ENCODE data around the gene ROPN1B. TPM values are rescaled to one million over a fixed set of nuclear protein-coding genes. Genes with fewer than 3 reads are reported as not detected.
"Not testable (repeated sequence)": the region's sequence is repeated elsewhere in the genome, so short reads cannot be mapped to it uniquely, and the experiment has no call there.

The ROPN1B gene
- total RNA-seq, 1 donor from 2014 or later = not detected

DNA sequence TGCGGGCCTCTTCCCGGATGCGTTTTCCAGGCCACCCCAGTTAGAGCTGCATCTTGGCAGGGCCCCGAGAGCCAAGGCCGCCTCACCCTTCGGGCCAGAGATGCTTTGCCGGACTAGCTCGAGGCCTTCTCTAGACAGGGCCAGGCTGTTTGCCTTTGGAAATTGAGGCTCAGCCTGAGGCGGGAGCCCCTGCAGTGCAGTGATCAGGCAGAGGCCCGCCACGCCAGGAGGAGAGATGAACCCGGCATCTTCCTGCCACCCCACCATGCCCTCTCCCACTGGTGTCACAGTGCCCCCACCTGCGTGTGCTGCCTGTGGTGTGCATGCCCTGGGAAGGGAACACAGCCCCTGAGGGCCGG is 8.9 kb upstream of the ROPN1B start:
- Mint-ChIP-seq H3K36me3 (ENCODE audit: unreplicated experiment) (no peaks in the 10 kb centered on the region), H3K27me3 (ENCODE audit: unreplicated experiment) (peaks cover 20% of the 10 kb centered on the region), H3K4me3 (ENCODE audit: unreplicated experiment) (no peak overlapping the region), H3K4me1 (ENCODE audit: unreplicated experiment) (no peaks in the 10 kb centered on the region), H3K27ac (ENCODE audit: unreplicated experiment) (no peak overlapping the region), H3K9me3 (ENCODE audit: unreplicated experiment) (no peaks in the 10 kb centered on the region)
- no peak for DNase-seq (ENCODE audit: extremely low spot score, unreplicated experiment)
- TF ChIP-seq, protein P1, sequence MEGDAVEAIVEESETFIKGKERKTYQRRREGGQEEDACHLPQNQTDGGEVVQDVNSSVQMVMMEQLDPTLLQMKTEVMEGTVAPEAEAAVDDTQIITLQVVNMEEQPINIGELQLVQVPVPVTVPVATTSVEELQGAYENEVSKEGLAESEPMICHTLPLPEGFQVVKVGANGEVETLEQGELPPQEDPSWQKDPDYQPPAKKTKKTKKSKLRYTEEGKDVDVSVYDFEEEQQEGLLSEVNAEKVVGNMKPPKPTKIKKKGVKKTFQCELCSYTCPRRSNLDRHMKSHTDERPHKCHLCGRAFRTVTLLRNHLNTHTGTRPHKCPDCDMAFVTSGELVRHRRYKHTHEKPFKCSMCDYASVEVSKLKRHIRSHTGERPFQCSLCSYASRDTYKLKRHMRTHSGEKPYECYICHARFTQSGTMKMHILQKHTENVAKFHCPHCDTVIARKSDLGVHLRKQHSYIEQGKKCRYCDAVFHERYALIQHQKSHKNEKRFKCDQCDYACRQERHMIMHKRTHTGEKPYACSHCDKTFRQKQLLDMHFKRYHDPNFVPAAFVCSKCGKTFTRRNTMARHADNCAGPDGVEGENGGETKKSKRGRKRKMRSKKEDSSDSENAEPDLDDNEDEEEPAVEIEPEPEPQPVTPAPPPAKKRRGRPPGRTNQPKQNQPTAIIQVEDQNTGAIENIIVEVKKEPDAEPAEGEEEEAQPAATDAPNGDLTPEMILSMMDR (IDR thresholded peaks at IDR 0.05) = no peak

DNA sequence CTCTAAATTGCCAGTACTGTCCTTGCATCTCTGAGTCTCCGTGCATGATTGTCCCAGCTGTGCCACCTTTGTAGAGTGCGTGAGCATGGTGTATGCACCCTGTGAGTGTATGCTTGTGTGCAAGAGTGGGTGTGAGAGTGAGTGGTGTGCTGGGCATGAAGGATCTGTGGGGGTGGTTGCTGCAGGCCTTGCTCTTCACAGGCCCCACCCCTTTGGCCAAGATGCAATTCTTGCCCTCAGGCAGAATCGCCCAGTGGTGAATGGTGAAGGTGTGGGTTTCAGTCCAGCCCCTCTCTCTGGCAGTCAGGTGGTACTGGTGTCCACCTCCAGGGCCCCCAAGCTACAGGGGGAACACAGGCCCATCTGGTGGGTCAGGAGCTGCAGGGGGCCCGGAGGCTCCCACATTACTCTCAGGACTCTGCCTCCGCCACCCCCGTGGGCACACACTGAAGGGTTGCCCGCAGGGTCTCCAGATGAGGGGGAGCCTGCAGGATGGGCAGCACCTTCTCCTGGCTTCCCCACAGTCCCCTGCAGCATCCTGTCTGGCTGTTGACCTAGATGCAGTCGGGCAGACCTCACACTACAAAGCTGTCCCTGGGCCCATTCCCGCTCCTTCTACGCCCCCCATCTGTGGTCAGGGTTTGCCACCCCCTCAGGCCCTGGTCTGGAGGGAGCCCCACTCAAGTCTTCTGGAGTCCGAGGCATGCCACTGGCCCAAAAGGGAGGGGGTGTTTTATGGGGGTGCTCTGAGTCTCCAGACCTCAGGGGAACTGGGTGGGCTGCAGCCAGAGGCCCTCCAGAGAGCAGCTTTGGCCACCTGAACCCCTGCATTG is 8.3 kb upstream of the ROPN1B start:
- no peaks in the 10 kb centered on the region for H3K36me3 Mint-ChIP-seq (ENCODE audit: unreplicated experiment)
- peaks cover 13% of the 10 kb centered on the region for H3K27me3 Mint-ChIP-seq (ENCODE audit: unreplicated experiment)
- H3K27ac Mint-ChIP-seq (ENCODE audit: unreplicated experiment) = no peak overlapping the region
- H3K4me3 Mint-ChIP-seq (ENCODE audit: unreplicated experiment) = no peak overlapping the region
- TF ChIP-seq, protein P1 (IDR thresholded peaks at IDR 0.05) = no peak
- no peaks in the 10 kb centered on the region for H3K4me1 Mint-ChIP-seq (ENCODE audit: unreplicated experiment)
- no peaks in the 10 kb centered on the region for H3K9me3 Mint-ChIP-seq (ENCODE audit: unreplicated experiment)
- no peak for DNase-seq (ENCODE audit: extremely low spot score, unreplicated experiment)

DNA sequence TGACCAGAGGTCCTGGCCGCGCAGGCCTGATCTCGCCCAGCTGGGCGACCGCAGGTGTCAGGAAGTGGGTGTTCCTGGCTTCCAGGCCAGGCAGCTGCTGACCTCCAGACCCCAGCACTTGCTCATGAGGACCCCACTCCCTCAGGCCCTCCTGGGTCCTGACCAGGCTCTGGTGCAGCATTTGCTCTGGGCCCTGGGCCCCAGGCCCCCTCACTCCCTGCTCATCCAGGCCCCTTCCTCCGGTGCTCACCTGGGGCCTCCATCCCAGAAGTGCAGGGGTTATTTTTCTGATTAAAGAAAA is 7.7 kb upstream of the ROPN1B start:
- no peaks in the 10 kb centered on the region for H3K9me3 Mint-ChIP-seq (ENCODE audit: unreplicated experiment)
- peaks cover 13% of the 10 kb centered on the region for H3K27me3 Mint-ChIP-seq (ENCODE audit: unreplicated experiment)
- H3K27ac Mint-ChIP-seq (ENCODE audit: unreplicated experiment) = no peak overlapping the region
- no peaks in the 10 kb centered on the region for H3K36me3 Mint-ChIP-seq (ENCODE audit: unreplicated experiment)
- TF ChIP-seq, protein P1 (IDR thresholded peaks at IDR 0.05) = no peak
- DNase-seq (ENCODE audit: extremely low spot score, unreplicated experiment) = no peak
- no peak overlapping the region for H3K4me3 Mint-ChIP-seq (ENCODE audit: unreplicated experiment)
- H3K4me1 Mint-ChIP-seq (ENCODE audit: unreplicated experiment) = no peaks in the 10 kb centered on the region

DNA sequence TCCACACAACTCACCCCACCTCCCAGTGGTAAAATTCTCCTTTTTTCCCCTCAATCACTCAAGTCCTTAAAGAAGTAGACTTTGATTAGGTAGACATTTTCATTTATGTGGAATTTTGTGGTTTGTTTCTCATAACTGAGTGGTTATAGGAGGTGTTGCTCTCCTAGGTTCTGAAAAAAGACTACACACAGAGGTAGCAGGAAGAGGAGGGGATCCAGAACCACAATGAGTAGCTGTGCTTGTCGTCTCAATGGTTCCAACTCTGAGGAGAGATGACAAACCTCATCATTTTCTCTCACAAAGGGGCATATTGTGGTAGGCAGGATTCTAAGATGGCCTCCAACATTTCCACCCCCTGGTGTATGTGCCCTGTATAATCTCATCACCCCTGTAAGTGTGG is 5.1 kb upstream of the ROPN1B start:
- H3K4me1 Mint-ChIP-seq (ENCODE audit: unreplicated experiment); H3K36me3 Mint-ChIP-seq (ENCODE audit: unreplicated experiment); H3K27ac Mint-ChIP-seq (ENCODE audit: unreplicated experiment); DNase-seq (ENCODE audit: extremely low spot score, unreplicated experiment); H3K27me3 Mint-ChIP-seq (ENCODE audit: unreplicated experiment); H3K4me3 Mint-ChIP-seq (ENCODE audit: unreplicated experiment); H3K9me3 Mint-ChIP-seq (ENCODE audit: unreplicated experiment): not testable (repeated sequence)

DNA sequence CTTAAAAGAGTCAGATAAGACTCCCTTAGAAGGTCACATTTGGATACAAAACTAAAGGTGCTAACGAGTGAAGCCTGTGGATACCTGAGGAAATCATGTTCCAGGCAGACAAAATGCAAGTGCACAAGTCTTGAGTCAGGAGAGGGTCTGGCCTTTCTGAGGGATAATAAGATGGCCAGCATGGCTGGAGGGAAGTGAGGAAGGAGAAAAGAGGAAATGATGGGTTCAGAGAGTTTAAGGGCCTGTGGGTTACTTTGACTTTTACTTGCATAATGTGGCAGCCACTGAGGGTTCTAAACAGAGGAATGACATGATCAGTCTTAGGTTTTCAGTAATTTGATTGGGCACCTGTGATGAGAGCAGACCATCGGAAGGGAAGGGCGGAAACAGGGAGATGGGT is 3.5 kb upstream of the ROPN1B start:
- no peaks in the 10 kb centered on the region for H3K36me3 Mint-ChIP-seq (ENCODE audit: unreplicated experiment)
- H3K9me3 Mint-ChIP-seq (ENCODE audit: unreplicated experiment) = no peaks in the 10 kb centered on the region
- H3K27me3 Mint-ChIP-seq (ENCODE audit: unreplicated experiment) = peaks cover 8% of the 10 kb centered on the region
- TF ChIP-seq, protein P1 (IDR thresholded peaks at IDR 0.05) = no peak
- no peaks in the 10 kb centered on the region for H3K4me1 Mint-ChIP-seq (ENCODE audit: unreplicated experiment)
- no peak overlapping the region for H3K4me3 Mint-ChIP-seq (ENCODE audit: unreplicated experiment)
- H3K27ac Mint-ChIP-seq (ENCODE audit: unreplicated experiment) = no peak overlapping the region
- no peak for DNase-seq (ENCODE audit: extremely low spot score, unreplicated experiment)
